HepG2 (cell line): Measurements from ENCODE around the gene HOMEZ. TPM values are rescaled to one million over a fixed set of nuclear protein-coding genes. Genes with fewer than 3 reads are reported as not detected.

ENCODE experiments used
- DNMT1 ChIP-seq: sonication (generic); formaldehyde crosslinking; IDR thresholded peaks from 2 replicates; pipeline ENCODE4 v1.5.1; 2020; ENCODE audit warnings: mild to moderate bottlenecking, missing genetic modification reagents
- FOXK2 ChIP-seq: fragments of 450-650 bp; IDR thresholded peaks from 2 replicates; pipeline ENCODE4 v1.6.1; 2016
- HDAC2 ChIP-seq: sonication (generic); formaldehyde crosslinking; IDR thresholded peaks from 2 replicates; pipeline ENCODE4 v1.4.0; 2020; ENCODE audit warnings: missing genetic modification reagents
- KDM2A ChIP-seq: sonication (generic); formaldehyde crosslinking; IDR thresholded peaks from 2 replicates; pipeline ENCODE4 v1.4.0; 2020; ENCODE audit warnings: low read depth, missing genetic modification reagents, borderline replicate concordance
- MLLT10 ChIP-seq: sonication (generic); formaldehyde crosslinking; IDR thresholded peaks from 2 replicates; pipeline ENCODE4 v1.4.0; 2020; ENCODE audit warnings: missing genetic modification reagents
- RORA ChIP-seq: sonication (generic); formaldehyde crosslinking; IDR thresholded peaks from 2 replicates; pipeline ENCODE4 v1.5.0; 2020; ENCODE audit warnings: mild to moderate bottlenecking, missing genetic modification reagents, moderate library complexity
- RXRB ChIP-seq: IDR thresholded peaks from 2 replicates; pipeline ENCODE4 v1.6.1; 2016; ENCODE audit warnings: borderline replicate concordance, missing genetic modification reagents, missing compliant biosample characterization
- ZNF17 ChIP-seq: sonication (generic); formaldehyde crosslinking; IDR thresholded peaks from 2 replicates; pipeline ENCODE4 v1.5.0; 2020; ENCODE audit warnings: mild to moderate bottlenecking, missing genetic modification reagents
- ZNF407 ChIP-seq: sonication (generic); formaldehyde crosslinking; IDR thresholded peaks from one replicate; pipeline ENCODE4 v1.5.1; 2020; ENCODE audit warnings: mild to moderate bottlenecking, missing genetic modification reagents; ENCODE audit errors: not compliant biosample characterization
- ZNF44 ChIP-seq: sonication (generic); formaldehyde crosslinking; IDR thresholded peaks from 2 replicates; pipeline ENCODE4 v1.5.1; 2020; ENCODE audit warnings: mild to moderate bottlenecking, missing genetic modification reagents
- polyA plus RNA-seq, 8 experiments: library from polyadenylated mRNA; depleted of rRNA in 3 of 8; stranded (reverse) in 7 of 8; unstranded in 1 of 8; fragments of >200 nt; fragmentation: Illumina TruSeq in 4 of 8; extraction: Trizol in 4 of 8; gene quantifications; 2 replicates each; pipeline versions ENCODE4 v1.2.1 to v1.2.3, GENCODE V29; 2011 to 2016; ENCODE audit warnings: low read depth in 4 of 8, missing spikeins in 1 of 8, mixed read lengths in 1 of 8; ENCODE audit not compliant: insufficient read depth in 1 of 8
- total RNA-seq, 5 experiments: library from RNA; depleted of rRNA; stranded (reverse); fragments of >200 nt; fragmentation: Illumina TruSeq; extraction: Trizol; gene quantifications; 2 replicates each; pipeline ENCODE4 v1.2.3, GENCODE V29; 2016; ENCODE audit warnings: low read depth in 1 of 5
- TF ChIP-seq, protein P1 (sequence below): IDR thresholded peaks from 2 replicates; pipeline ENCODE4 v1.6.1; 2016; ENCODE audit warnings: low read depth, control low read depth
- TF ChIP-seq, protein P2 (sequence below): sonication (generic); formaldehyde crosslinking; IDR thresholded peaks from 2 replicates; pipeline ENCODE4 v1.5.0; 2020; ENCODE audit warnings: missing genetic modification reagents
- TF ChIP-seq, protein P3 (sequence below): sonication (generic); formaldehyde crosslinking; IDR thresholded peaks from 2 replicates; pipeline ENCODE4 v1.8.1; 2023; ENCODE audit warnings: missing genetic modification reagents, inconsistent platforms, borderline replicate concordance
- TF ChIP-seq, protein P4 (sequence below): sonication (generic); formaldehyde crosslinking; IDR thresholded peaks from 2 replicates; pipeline ENCODE4 v1.8.1; 2023; ENCODE audit warnings: mild to moderate bottlenecking, missing genetic modification reagents

HOMEZ gene
- total and polyA plus RNA-seq, 2 of the 13 experiments (the other 11 are each of a cell fraction or from before 2014, with no cell fraction given): 14.5 to 31.8 TPM

DNA sequence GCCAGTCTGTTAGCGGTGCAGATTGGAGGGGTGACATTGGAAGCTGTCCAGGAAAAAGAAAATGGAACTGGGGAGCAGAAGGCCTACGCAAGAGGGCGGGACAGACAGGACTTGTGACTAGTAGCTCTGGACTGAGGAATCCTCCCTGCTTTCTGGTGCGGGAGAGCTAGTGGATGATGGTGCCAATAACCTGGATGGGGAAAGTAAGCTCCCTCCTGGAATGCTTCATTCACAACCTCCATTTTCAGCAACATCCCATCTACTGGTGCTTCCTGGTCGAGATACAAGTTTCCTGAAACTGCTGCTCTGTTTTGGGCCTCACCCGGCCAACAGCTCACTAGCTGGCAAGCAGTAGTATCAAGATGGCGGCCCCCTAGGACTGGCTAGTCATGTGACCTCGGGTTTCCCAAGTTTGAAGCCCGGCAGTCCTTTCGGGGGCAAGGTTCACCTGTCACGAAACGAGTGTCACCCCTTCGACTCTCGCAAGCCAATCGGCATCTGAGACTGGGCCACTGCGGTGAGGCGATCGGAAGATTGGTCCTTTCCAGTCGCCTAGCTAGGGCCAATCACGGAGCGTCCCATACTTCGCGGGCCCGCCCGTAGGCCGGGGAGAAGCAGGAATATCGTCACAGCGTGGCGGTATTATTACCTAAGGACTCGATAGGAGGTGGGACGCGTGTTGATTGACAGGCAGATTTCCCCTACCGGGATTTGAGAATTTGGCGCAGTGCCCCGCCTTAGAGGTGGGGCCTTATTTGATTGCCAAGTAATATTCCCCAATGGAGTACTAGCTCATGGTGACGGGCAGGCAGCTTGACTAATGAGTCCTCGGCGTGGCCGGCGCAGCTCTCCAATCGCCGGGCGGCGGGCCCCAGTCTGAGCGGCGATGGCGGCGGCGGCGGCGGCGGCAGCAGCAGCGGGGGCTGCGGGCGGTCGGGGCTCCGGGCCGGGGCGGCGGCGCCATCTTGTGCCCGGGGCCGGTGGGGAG lies 34.9 kb upstream of the HOMEZ start, which contains the start of gene PABPN1 (continued):
- TF ChIP-seq ZNF407 (CRISPR knock-in tag): no peak
- 0 out of 2 replicates have a peak, but pooled peaks have one; percentile 80 for TF ChIP-seq DNMT1
- TF ChIP-seq RORA (CRISPR knock-in tag): no peak
- TF ChIP-seq ZNF44 (CRISPR knock-in tag): peak; percentile 99
- peak; percentile 95 for TF ChIP-seq HDAC2 (CRISPR knock-in tag)
- TF ChIP-seq, protein P1, sequence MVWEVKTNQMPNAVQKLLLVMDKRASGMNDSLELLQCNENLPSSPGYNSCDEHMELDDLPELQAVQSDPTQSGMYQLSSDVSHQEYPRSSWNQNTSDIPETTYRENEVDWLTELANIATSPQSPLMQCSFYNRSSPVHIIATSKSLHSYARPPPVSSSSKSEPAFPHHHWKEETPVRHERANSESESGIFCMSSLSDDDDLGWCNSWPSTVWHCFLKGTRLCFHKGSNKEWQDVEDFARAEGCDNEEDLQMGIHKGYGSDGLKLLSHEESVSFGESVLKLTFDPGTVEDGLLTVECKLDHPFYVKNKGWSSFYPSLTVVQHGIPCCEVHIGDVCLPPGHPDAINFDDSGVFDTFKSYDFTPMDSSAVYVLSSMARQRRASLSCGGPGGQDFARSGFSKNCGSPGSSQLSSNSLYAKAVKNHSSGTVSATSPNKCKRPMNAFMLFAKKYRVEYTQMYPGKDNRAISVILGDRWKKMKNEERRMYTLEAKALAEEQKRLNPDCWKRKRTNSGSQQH (CRISPR knock-in tag): 0 out of 2 replicates have a peak, but pooled peaks have one; percentile 38
- 0 out of 2 replicates have a peak, but pooled peaks have one; percentile 61 for TF ChIP-seq FOXK2
- no peak for TF ChIP-seq ZNF17 (CRISPR knock-in tag)
- TF ChIP-seq, protein P2, sequence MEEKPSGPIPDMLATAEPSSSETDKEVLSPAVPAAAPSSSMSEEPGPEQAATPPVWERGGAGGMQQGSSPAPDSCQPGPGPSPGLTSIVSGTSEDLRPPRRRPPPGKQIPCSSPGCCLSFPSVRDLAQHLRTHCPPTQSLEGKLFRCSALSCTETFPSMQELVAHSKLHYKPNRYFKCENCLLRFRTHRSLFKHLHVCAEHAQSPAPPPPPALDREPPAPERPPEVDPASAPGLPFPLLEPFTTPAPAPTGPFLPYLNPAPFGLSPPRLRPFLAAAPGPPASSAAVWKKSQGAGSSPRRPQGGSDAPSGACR: peak; percentile 90
- TF ChIP-seq, protein P3, sequence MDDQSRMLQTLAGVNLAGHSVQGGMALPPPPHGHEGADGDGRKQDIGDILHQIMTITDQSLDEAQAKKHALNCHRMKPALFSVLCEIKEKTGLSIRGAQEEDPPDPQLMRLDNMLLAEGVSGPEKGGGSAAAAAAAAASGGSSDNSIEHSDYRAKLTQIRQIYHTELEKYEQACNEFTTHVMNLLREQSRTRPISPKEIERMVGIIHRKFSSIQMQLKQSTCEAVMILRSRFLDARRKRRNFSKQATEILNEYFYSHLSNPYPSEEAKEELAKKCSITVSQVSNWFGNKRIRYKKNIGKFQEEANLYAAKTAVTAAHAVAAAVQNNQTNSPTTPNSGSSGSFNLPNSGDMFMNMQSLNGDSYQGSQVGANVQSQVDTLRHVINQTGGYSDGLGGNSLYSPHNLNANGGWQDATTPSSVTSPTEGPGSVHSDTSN (CRISPR knock-in tag): peak; percentile 99
- TF ChIP-seq KDM2A (CRISPR knock-in tag): peak; percentile 99
- TF ChIP-seq, protein P4, sequence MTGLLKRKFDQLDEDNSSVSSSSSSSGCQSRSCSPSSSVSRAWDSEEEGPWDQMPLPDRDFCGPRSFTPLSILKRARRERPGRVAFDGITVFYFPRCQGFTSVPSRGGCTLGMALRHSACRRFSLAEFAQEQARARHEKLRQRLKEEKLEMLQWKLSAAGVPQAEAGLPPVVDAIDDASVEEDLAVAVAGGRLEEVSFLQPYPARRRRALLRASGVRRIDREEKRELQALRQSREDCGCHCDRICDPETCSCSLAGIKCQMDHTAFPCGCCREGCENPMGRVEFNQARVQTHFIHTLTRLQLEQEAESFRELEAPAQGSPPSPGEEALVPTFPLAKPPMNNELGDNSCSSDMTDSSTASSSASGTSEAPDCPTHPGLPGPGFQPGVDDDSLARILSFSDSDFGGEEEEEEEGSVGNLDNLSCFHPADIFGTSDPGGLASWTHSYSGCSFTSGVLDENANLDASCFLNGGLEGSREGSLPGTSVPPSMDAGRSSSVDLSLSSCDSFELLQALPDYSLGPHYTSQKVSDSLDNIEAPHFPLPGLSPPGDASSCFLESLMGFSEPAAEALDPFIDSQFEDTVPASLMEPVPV: peak; percentile 77
- no peak for TF ChIP-seq MLLT10 (CRISPR knock-in tag)
- TF ChIP-seq RXRB (CRISPR knock-in tag): peak; percentile 93
